Suprapubic skin (tissue), 4 donors: ENCODE measurements around the gene SLC6A7.

Source experiments
- CTCF ChIP-seq, 2 donors: fragments of 200-600 bp in 1 of 2; fragments of 450-650 bp in 1 of 2; sonication (generic) in 1 of 2; IDR thresholded peaks; one replicate each; pipeline ENCODE4 v1.5.1; 2016 to 2019; ENCODE audit warnings: antibody characterized with exemption in 2 of 2, mild to moderate bottlenecking in 1 of 2, moderate library complexity in 1 of 2
- EP300 ChIP-seq: sonication (generic); formaldehyde crosslinking; IDR thresholded peaks from one replicate; pipeline ENCODE4 v1.6.1; 2017; ENCODE audit warnings: antibody characterized with exemption
- POLR2A ChIP-seq, 2 donors: fragments of 450-650 bp; IDR thresholded peaks; one replicate each; pipeline ENCODE4 v1.6.1; 2017; ENCODE audit warnings: antibody characterized with exemption in 2 of 2, mild to moderate bottlenecking in 2 of 2, moderate library complexity in 2 of 2
- POLR2AphosphoS5 ChIP-seq, 3 donors: sonication (generic); formaldehyde crosslinking; IDR thresholded peaks; one replicate each; pipeline ENCODE4 v1.6.1; 2017; ENCODE audit warnings: antibody characterized with exemption in 3 of 3

GRCh38 chr5:150163547-150164059, 26.3 kb upstream of the SLC6A7 start:
- TF ChIP-seq CTCF (IDR thresholded peaks at IDR 0.05) (peak in 1 of 2 donors; percentile 20), POLR2A (IDR thresholded peaks at IDR 0.05) (no peak), POLR2AphosphoS5 (IDR thresholded peaks at IDR 0.05) (no peak), EP300 (no peak)
